Glomerular visceral epithelial cell (primary cell): ENCODE results near the gene GPC2.
"Not testable (repeated sequence)": the region's sequence is repeated elsewhere in the genome, so short reads cannot be mapped to it uniquely, and the experiment has no call there.

Experiments
- DNase-seq: peaks from one replicate; pipeline ENCODE4 v3.0.0-alpha.2; 2016; ENCODE audit errors: extremely low spot score

Gene GPC2, protein sequence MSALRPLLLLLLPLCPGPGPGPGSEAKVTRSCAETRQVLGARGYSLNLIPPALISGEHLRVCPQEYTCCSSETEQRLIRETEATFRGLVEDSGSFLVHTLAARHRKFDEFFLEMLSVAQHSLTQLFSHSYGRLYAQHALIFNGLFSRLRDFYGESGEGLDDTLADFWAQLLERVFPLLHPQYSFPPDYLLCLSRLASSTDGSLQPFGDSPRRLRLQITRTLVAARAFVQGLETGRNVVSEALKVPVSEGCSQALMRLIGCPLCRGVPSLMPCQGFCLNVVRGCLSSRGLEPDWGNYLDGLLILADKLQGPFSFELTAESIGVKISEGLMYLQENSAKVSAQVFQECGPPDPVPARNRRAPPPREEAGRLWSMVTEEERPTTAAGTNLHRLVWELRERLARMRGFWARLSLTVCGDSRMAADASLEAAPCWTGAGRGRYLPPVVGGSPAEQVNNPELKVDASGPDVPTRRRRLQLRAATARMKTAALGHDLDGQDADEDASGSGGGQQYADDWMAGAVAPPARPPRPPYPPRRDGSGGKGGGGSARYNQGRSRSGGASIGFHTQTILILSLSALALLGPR

GRCh38 chr7:100177045-100178001, at the start of gene GPC2, which contains the start of gene STAG3:
Gene GPC2 (minus strand): TSS chr7:100177381. CDS start chr7:100177199, 182 bp downstream.
Gene STAG3 (plus strand): TSS chr7:100177918. CDS start chr7:100180557, 2,639 bp downstream.
- peak; percentile 97 for DNase-seq

DNA sequence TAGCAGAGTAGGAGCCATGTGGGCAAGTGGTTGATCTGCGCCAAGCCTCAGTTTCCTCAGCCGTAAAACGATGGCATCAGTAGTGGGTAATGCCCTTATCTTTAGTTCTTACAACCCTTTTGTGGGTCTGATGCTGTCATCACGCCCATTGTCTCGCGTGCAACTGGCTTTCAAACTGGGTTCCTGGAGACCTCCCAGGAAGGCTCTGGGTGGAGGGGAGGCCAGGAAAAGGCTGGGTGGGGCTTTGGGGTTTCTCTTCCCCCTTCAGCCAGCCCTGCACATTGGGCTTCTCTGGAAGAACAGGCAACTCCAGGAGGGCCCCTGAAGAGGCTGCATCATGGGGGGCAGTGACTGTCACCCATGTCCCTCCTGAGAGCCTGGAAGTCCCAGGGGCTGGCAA, 47.7 kb upstream of the GPC2 start:
- DNase-seq: not testable (repeated sequence)

GRCh38 chr7:100223376-100223927, 46.3 kb upstream of the GPC2 start:
- DNase-seq: not testable (repeated sequence)

DNA sequence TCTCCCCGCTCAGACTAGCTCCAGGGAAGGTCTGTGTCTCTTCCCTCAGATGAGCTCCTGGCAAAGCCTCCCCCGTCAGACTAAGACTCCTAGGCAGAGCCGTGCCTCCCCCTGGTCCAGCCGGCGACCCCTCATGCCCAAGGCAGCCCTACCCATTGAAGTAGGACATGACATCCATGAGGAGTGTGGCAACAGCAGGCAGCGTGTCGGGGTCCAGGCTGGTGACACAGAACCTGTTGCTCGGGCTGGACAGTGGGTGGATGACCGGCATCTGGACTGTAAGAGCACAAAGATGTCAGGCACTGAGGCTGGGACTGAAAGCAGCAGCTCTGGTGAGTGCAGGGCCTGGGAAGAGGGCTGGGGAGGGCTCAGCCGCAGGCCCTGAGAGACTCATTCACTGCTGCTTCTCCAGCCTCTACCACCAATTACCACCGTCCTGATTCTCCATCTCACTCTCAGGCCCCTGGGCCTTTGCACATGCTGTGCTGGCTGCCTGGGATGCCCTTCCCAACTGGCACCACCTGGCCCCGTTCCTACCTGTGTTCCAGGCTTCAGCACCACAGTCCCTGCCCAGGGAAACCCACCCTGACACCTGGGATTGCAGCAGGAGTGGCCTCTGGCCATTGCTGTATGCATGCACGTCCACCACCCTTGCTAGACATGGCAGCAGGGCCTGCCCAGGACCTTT, 45.4 kb upstream of the GPC2 start:
- no peak for DNase-seq

DNA sequence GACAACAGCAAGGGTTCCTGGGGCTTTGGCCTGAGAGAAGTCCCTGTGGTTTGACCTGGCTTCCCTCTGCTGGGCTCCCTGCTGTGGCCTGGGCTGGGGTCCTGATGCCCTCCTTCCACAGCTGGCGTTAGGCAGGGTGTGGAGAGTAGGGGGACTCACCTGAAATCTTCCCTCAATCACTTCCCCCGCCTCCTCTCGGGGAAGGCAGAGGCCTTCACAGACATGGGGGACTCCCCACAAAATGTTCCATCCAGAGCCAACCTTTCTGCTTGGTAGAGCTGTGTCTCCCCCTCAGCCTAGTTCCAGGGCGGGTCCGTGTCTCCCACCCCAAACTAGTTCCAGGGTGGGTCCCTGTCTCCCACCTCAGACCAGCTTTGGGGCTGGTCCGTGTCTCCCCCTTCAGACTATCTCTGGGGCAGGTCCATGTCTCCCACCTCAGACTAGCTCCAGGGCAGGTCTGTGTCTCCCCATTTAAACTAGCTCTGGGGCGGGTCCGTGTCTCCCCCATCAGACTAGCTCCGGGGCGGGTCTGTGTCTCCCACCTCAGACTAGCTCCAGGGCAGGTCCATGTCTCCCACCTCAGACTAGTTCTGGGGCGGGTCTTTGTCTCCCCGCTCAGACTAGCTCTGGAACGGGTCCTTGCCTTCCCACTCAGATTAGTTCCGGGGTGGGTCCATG, 44.7 kb upstream of the GPC2 start:
- DNase-seq: no peak

- no peak for DNase-seq
These were observed 44.1 kb upstream of the GPC2 start for GRCh38 chr7:100221231-100221718.

- DNase-seq: no peak
These were observed 43.5 kb upstream of the GPC2 start for GRCh38 chr7:100220586-100221230.

GRCh38 chr7:100219801-100220585, 42.8 kb upstream of the GPC2 start, which contains the start of gene PVRIG:
Gene PVRIG (plus strand): TSS chr7:100219949. CDS start chr7:100219971, 22 bp downstream.
- not testable (repeated sequence) for DNase-seq

DNA sequence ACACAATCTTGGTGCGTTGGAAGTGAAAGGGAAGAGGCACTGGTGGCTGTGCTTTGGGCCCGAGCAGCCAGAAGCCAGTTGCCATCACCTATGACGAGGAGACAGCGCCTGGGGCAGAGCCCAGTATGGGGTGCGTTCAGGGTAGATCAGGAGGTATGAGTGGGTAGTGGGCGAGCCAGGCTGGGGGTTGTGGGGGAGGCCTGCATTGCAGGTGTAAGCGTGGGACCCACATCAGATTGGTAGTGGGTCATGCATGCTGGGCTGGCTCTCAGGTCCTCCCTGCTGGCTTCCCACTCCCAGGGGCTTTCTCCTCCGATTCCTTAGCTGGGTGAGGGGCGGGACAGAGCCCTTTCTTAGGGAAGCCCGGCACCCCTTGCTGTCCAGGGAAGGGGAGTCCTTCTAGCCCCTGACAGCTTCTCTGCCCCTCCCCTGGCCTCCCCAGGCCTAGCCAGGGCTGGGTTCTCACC, 42.1 kb upstream of the GPC2 start:
- no peak for DNase-seq

GRCh38 chr7:100217934-100218333, 40.8 kb upstream of the GPC2 start:
- not testable (repeated sequence) for DNase-seq

- no peak for DNase-seq
These were observed 38.7 kb upstream of the GPC2 start for GRCh38 chr7:100215895-100216294.

GRCh38 chr7:100214356-100214755, 37.2 kb upstream of the GPC2 start:
- not testable (repeated sequence) for DNase-seq

GRCh38 chr7:100213672-100214071, 36.5 kb upstream of the GPC2 start:
- DNase-seq: no peak

DNA sequence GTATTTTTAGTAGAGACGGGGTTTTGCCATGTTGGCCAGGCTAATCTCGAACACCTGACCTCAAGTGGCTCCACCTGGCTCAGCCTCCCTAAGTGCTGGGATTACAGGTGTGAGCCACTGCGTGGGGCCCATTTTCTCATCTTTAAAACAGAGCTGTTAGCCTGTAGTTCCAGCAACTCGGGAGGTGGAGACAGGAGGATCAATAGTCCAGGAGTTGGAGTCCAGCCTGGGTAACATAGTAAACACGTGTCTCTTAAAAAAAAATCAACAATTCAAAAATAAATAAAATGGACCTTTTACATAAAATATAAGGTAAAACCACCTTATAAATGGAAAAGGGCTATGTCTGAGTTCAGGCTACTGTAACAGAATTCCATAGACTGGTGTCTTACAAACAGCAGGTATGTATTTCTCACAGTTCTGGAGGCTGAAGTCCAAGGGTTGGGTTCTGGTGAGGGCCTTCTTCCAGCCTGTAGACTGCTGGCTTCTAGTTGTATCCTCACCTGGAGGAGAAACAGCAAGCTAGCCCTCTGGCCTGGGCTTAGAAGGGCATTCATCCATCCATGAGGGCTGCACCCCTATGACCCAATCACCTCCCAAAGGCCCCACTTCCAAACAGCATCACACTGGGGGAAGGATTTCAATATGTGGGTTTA, 35.6 kb upstream of the GPC2 start:
- DNase-seq: no peak

DNA sequence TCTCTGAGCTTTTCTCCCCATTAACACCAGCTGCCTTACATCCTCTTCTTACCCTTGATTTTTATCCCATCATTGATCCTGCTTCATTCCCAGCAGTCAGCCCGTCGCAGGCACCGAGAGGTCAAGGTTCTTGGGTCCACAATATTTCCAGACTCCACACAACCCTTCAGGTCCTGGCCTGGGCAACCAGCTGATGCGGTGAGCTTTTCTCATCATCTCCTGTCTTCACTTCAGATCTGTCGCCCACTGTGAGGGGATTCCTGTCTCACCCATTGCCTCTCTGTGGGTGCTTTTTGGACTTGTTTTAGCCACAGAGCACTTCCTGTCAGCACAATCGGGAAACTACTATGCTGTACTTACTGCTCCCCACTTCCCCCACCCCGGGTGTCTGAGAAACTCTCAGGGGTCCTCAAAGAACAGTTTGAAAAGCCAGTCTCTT, 34.2 kb upstream of the GPC2 start:
- no peak for DNase-seq

GRCh38 chr7:100210805-100211204, 33.6 kb upstream of the GPC2 start:
- DNase-seq: no peak

DNA sequence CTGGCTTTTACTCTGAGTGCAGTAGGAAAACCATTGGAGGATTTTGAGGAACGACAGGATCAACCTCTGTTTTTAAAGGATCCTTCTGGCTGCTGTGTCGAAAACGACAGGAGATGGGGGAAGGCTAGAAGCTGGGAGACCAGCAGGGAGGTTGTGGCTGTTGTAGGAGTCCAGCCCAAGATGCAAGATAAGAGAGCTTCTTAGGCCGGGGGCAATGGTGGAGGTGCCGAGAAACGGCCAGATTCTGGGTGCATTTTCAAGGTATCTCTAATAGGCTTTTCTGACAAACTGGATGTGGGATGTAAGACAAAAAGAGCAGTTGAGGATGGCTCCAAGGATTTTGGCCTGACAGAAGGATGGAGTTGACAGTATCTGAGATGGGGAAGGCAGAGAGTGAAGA, 32.3 kb upstream of the GPC2 start:
- DNase-seq: no peak

DNA sequence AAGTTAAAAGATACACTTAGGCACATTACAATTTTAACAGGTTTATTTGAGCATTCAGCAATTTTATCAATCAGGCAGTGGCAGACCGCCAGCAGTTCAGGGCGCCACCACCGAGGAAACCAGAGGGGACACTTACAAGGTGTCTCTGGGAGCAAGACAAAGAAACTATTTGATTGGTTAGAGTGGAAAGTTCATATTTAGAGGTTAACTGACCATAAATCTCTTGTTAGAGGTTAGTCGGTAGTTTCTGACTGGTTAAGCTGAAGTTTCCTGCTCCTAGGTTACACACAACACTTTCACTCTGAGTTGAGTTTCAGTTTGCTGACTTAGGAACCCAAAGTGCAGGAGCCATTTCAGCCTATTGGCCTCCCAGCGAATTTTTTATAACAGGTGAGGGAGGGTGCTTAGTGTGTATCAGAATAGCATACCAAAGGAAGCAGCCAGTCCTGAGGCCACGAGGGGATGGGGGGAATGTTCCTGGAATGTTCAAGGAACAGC, 31.8 kb upstream of the GPC2 start:
- DNase-seq: no peak
